GM23338 (cell line): ENCODE results near the gene ERAP2. TPM values are rescaled to one million over a fixed set of nuclear protein-coding genes. Genes with fewer than 3 reads are reported as not detected.

Source experiments
- ATAC-seq: fragments of 200-7000 bp; cut with Tn5 transposase; 3 replicates; pipeline ENCODE4 v1.9.1; 2020
- DNase-seq: peaks from one replicate; pipeline ENCODE4 v3.0.0-alpha.2; 2015; ENCODE audit warnings: low spot score
- H2AFZ ChIP-seq: fragments of 200-600 bp; sonication (generic); 2 replicates; pipeline ENCODE4 v1.8.0; 2016; ENCODE audit warnings: antibody characterized with exemption, mild to moderate bottlenecking, moderate library complexity
- H3F3A ChIP-seq: fragments of 200-600 bp; sonication (generic); replicated peaks from 2 replicates; pipeline ENCODE4 v1.8.0; 2017; ENCODE audit warnings: antibody characterized with exemption, mixed run types, low read depth
- H3K27ac ChIP-seq: fragments of 200-600 bp; sonication (generic); 2 replicates; pipeline ENCODE4 v1.6.1; 2016; ENCODE audit warnings: low read depth
- H3K27me3 ChIP-seq: fragments of 200-600 bp; sonication (generic); 2 replicates; pipeline ENCODE4 v1.8.0; 2016; ENCODE audit warnings: mild to moderate bottlenecking, mixed run types, moderate library complexity; ENCODE audit not compliant: insufficient read depth
- H3K36me3 ChIP-seq: fragments of 200-600 bp; sonication (generic); 2 replicates; pipeline ENCODE4 v1.8.0; 2016; ENCODE audit warnings: mild to moderate bottlenecking; ENCODE audit not compliant: insufficient read depth
- H3K4me1 ChIP-seq: fragments of 200-600 bp; sonication (generic); 2 replicates; pipeline ENCODE4 v1.8.0; 2016; ENCODE audit warnings: mild to moderate bottlenecking, moderate library complexity; ENCODE audit not compliant: insufficient read depth
- H3K4me2 ChIP-seq: fragments of 200-600 bp; sonication (generic); 2 replicates; pipeline ENCODE4 v1.7.1; 2017; ENCODE audit warnings: mixed run types
- H3K4me3 ChIP-seq: fragments of 200-600 bp; sonication (generic); 2 replicates; pipeline ENCODE4 v1.6.1; 2016; ENCODE audit warnings: mixed run types
- H3K79me2 ChIP-seq: fragments of 200-600 bp; sonication (generic); replicated peaks from 2 replicates; pipeline ENCODE4 v1.8.0; 2017; ENCODE audit warnings: mild to moderate bottlenecking; ENCODE audit not compliant: insufficient read depth
- H3K9me2 ChIP-seq: fragments of 200-600 bp; sonication (generic); 2 replicates; pipeline ENCODE4 v1.8.0; 2017; ENCODE audit not compliant: insufficient read depth
- H4K20me1 ChIP-seq: fragments of 200-600 bp; sonication (generic); replicated peaks from 2 replicates; pipeline ENCODE4 v1.8.0; 2017; ENCODE audit warnings: mild to moderate bottlenecking; ENCODE audit not compliant: insufficient read depth
- H3K27ac Mint-ChIP-seq: 2 replicates; pipeline ENCODE4 v1.8.0; 2020; ENCODE audit warnings: inconsistent platforms, mild to moderate bottlenecking, moderate library complexity, mixed read lengths
- H3K27me3 Mint-ChIP-seq: 3 replicates; pipeline ENCODE4 v1.8.0; 2022; ENCODE audit warnings: low read depth, mild to moderate bottlenecking, moderate library complexity, mixed read lengths, inconsistent platforms; ENCODE audit not compliant: insufficient read depth, poor library complexity
- H3K36me3 Mint-ChIP-seq: 3 replicates; pipeline ENCODE4 v1.8.0; 2021; ENCODE audit warnings: low read depth, mild to moderate bottlenecking, inconsistent platforms, moderate library complexity, mixed read lengths
- H3K4me1 Mint-ChIP-seq: 3 replicates; pipeline ENCODE4 v1.8.0; 2020; ENCODE audit warnings: mild to moderate bottlenecking, inconsistent platforms, mixed read lengths
- H3K4me3 Mint-ChIP-seq: 3 replicates; pipeline ENCODE4 v1.8.0; 2021; ENCODE audit warnings: moderate library complexity, mild to moderate bottlenecking, inconsistent platforms, mixed read lengths
- H3K9me3 Mint-ChIP-seq: 3 replicates; pipeline ENCODE4 v1.8.0; 2020; ENCODE audit warnings: moderate library complexity, mild to moderate bottlenecking, inconsistent platforms, mixed read lengths
- ETS1 ChIP-seq: IDR thresholded peaks from 2 replicates; pipeline ENCODE4 v1.6.1; 2016; ENCODE audit warnings: antibody characterized with exemption
- EZH2 ChIP-seq: fragments of 200-600 bp; sonication (generic); IDR thresholded peaks from one replicate; pipeline ENCODE4 v1.8.0; 2017; ENCODE audit warnings: antibody characterized with exemption, mild to moderate bottlenecking, low read depth; ENCODE audit not compliant: unreplicated experiment
- EZH2phosphoT487 ChIP-seq: fragments of 200-600 bp; sonication (generic); IDR thresholded peaks from one replicate; pipeline ENCODE4 v1.8.1; 2018; ENCODE audit warnings: antibody characterized with exemption; ENCODE audit not compliant: unreplicated experiment
- JUNB ChIP-seq: IDR thresholded peaks from one replicate; pipeline ENCODE4 v1.6.1; 2016; ENCODE audit warnings: antibody characterized with exemption; ENCODE audit not compliant: unreplicated experiment
- POLR2AphosphoS5 ChIP-seq: IDR thresholded peaks from 2 replicates; pipeline ENCODE4 v1.6.1; 2016; ENCODE audit warnings: antibody characterized with exemption, low read depth
- REST ChIP-seq: IDR thresholded peaks from one replicate; pipeline ENCODE4 v1.6.1; 2018; ENCODE audit warnings: antibody characterized with exemption; ENCODE audit not compliant: unreplicated experiment
- STAT1 ChIP-seq: IDR thresholded peaks from one replicate; pipeline ENCODE4 v1.6.1; 2016; ENCODE audit warnings: antibody characterized with exemption; ENCODE audit not compliant: unreplicated experiment
- ZNF114 ChIP-seq: fragments of 250-450 bp; sonication (Bioruptor Pico); IDR thresholded peaks from 2 replicates; pipeline ENCODE4 v1.5.0; 2020; ENCODE audit warnings: mild to moderate bottlenecking, moderate library complexity
- ZNF331 ChIP-seq: fragments of 250-450 bp; sonication (Bioruptor Pico); IDR thresholded peaks from 2 replicates; pipeline ENCODE4 v1.5.0; 2020; ENCODE audit warnings: low read depth, mild to moderate bottlenecking, moderate library complexity
- polyA plus RNA-seq: library from polyadenylated mRNA; unstranded; fragments of >200 nt; fragmentation: Nextera tagmentation; extraction: Ambion mirVana; gene quantifications from 2 replicates; pipeline ENCODE4 v1.2.1, GENCODE V29; 2016
- total RNA-seq: library from RNA; depleted of rRNA; stranded (reverse); fragments of >200 nt; shearing (Covaris generic); gene quantifications from 2 replicates; pipeline ENCODE4 v1.2.3, GENCODE V29; 2014

ERAP2 gene
- total and polyA plus RNA-seq, 2 experiments from 2014 or later: 0.73 TPM; not detected in 1

- TF ChIP-seq REST: no peak
- no peak for TF ChIP-seq EZH2
- TF ChIP-seq ZNF114: no peak
- TF ChIP-seq EZH2phosphoT487: no peak
- TF ChIP-seq POLR2AphosphoS5: no peak
- no peak for TF ChIP-seq ETS1
- no peak for TF ChIP-seq STAT1
Observed at GRCh38 chr5:96952118-96952750, 75.9 kb downstream of the ERAP2 start (continued).

- no peak overlapping the region for H3K4me2 ChIP-seq
- no peaks in the 10 kb centered on the region for H4K20me1 ChIP-seq
- H3K4me1 ChIP-seq: peaks cover 4% of the 10 kb centered on the region; the same call in 1 of the 2 replicates
- H2AFZ ChIP-seq: no peak overlapping the region
- Mint-ChIP-seq H3K36me3 (peaks cover 12% of the 10 kb centered on the region; the same call in 2 of the 3 replicates), H3K4me3 (no peak overlapping the region), H3K27ac (peak overlapping the region; percentile 82), H3K9me3 (peaks cover 11% of the 10 kb centered on the region; the same call in 2 of the 3 replicates), H3K4me1 (peaks cover 8% of the 10 kb centered on the region; the same call in 2 of the 3 replicates), H3K27me3 (no peaks in the 10 kb centered on the region)
- no peak for ATAC-seq
- H3K79me2 ChIP-seq: peaks cover 9% of the 10 kb centered on the region; the same call in 1 of the 2 replicates
- H3F3A ChIP-seq: no peaks in the 10 kb centered on the region
- no peaks in the 10 kb centered on the region for H3K9me2 ChIP-seq
- no peak for DNase-seq
- 0 out of 2 replicates have a peak overlapping the region, but pooled peaks have one; percentile 29 for H3K27ac ChIP-seq
- no peaks in the 10 kb centered on the region for H3K36me3 ChIP-seq
- no peaks in the 10 kb centered on the region for H3K27me3 ChIP-seq
- H3K4me3 ChIP-seq: no peak overlapping the region
- TF ChIP-seq JUNB: no peak
- no peak for TF ChIP-seq EZH2phosphoT487
- TF ChIP-seq REST: no peak
- no peak for TF ChIP-seq ZNF331 (CRISPR knock-in tag)
- TF ChIP-seq EZH2: no peak
- no peak for TF ChIP-seq ETS1
- TF ChIP-seq POLR2AphosphoS5: no peak
Observed at GRCh38 chr5:96952974-96953730, 76.9 kb downstream of the ERAP2 start.
